Smooth muscle cell (in vitro differentiated cells): Measurements from ENCODE around the gene SVOP. TPM values are rescaled to one million over a fixed set of nuclear protein-coding genes. Genes with fewer than 3 reads are reported as not detected.

ENCODE experiments used
- DNase-seq: peaks from one replicate; lab custom pipeline; 2025; ENCODE audit not compliant: unreplicated experiment; lab: John Stamatoyannopoulos, UW
- H2AFZ ChIP-seq: fragments of 200-600 bp; sonication (generic); 2 replicates; pipeline ENCODE4 v1.6.0; 2016; ENCODE audit warnings: antibody characterized with exemption, low read depth, mild to moderate bottlenecking
- H3F3A ChIP-seq: fragments of 200-600 bp; sonication (generic); 2 replicates; pipeline ENCODE4 v1.6.0; 2017; ENCODE audit warnings: antibody characterized with exemption, low read depth
- H3K27ac ChIP-seq: fragments of 200-600 bp; sonication (generic); 2 replicates; pipeline ENCODE4 v1.5.1; 2016; ENCODE audit warnings: low read depth, mild to moderate bottlenecking
- H3K27me3 ChIP-seq: fragments of 200-600 bp; sonication (generic); 2 replicates; pipeline ENCODE4 v1.6.1; 2016; ENCODE audit warnings: low read depth, mild to moderate bottlenecking
- H3K36me3 ChIP-seq: fragments of 200-600 bp; sonication (generic); 2 replicates; pipeline ENCODE4 v1.5.1; 2016; ENCODE audit warnings: low read depth
- H3K4me1 ChIP-seq: fragments of 200-600 bp; sonication (generic); 2 replicates; pipeline ENCODE4 v1.5.1; 2016; ENCODE audit warnings: low read depth
- H3K4me2 ChIP-seq: fragments of 200-600 bp; sonication (generic); 2 replicates; pipeline ENCODE4 v1.6.0; 2016; ENCODE audit warnings: mild to moderate bottlenecking
- H3K4me3 ChIP-seq: fragments of 200-600 bp; sonication (generic); 2 replicates; pipeline ENCODE4 v1.5.1; 2016; ENCODE audit warnings: mild to moderate bottlenecking
- H3K79me2 ChIP-seq: fragments of 200-600 bp; sonication (generic); 2 replicates; pipeline ENCODE4 v1.6.0; 2016; ENCODE audit warnings: low read depth, mild to moderate bottlenecking
- H3K9ac ChIP-seq: fragments of 200-600 bp; sonication (generic); 2 replicates; pipeline ENCODE4 v1.6.0; 2016; ENCODE audit warnings: low read depth
- H3K9me3 ChIP-seq: fragments of 200-600 bp; sonication (generic); replicated peaks from 2 replicates; pipeline ENCODE4 v1.5.1; 2016; ENCODE audit warnings: low read depth
- H4K20me1 ChIP-seq: fragments of 200-600 bp; sonication (generic); 2 replicates; pipeline ENCODE4 v1.6.0; 2016; ENCODE audit warnings: low read depth
- WGBS: methylation state at CpG from one replicate; pipeline ENCODE4 v1.1.7; 2016; ENCODE audit warnings: low lambda C conversion rate; 5-methylcytosine and 5-hydroxymethylcytosine counted together
- polyA plus RNA-seq: library from polyadenylated mRNA; unstranded; fragments of >200 nt; fragmentation: Nextera tagmentation; extraction: Ambion mirVana; gene quantifications from 2 replicates; pipeline ENCODE4 v1.2.1, GENCODE V29; 2016
- total RNA-seq: library from RNA; depleted of rRNA; stranded (reverse); fragments of >200 nt; gene quantifications from 2 replicates; pipeline ENCODE4 v1.2.3, GENCODE V29; 2014
- TF ChIP-seq, protein P1 (sequence below): fragments of 200-600 bp; sonication (generic); IDR thresholded peaks from 2 replicates; pipeline ENCODE4 v1.5.1; 2017; ENCODE audit warnings: borderline replicate concordance, mild to moderate bottlenecking, antibody characterized with exemption; ENCODE audit not compliant: insufficient read depth, poor library complexity, severe bottlenecking

SVOP gene, protein sequence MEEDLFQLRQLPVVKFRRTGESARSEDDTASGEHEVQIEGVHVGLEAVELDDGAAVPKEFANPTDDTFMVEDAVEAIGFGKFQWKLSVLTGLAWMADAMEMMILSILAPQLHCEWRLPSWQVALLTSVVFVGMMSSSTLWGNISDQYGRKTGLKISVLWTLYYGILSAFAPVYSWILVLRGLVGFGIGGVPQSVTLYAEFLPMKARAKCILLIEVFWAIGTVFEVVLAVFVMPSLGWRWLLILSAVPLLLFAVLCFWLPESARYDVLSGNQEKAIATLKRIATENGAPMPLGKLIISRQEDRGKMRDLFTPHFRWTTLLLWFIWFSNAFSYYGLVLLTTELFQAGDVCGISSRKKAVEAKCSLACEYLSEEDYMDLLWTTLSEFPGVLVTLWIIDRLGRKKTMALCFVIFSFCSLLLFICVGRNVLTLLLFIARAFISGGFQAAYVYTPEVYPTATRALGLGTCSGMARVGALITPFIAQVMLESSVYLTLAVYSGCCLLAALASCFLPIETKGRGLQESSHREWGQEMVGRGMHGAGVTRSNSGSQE
- total RNA-seq (not detected in 2 replicates), polyA plus RNA-seq (not detected in 2 replicates)

DNA sequence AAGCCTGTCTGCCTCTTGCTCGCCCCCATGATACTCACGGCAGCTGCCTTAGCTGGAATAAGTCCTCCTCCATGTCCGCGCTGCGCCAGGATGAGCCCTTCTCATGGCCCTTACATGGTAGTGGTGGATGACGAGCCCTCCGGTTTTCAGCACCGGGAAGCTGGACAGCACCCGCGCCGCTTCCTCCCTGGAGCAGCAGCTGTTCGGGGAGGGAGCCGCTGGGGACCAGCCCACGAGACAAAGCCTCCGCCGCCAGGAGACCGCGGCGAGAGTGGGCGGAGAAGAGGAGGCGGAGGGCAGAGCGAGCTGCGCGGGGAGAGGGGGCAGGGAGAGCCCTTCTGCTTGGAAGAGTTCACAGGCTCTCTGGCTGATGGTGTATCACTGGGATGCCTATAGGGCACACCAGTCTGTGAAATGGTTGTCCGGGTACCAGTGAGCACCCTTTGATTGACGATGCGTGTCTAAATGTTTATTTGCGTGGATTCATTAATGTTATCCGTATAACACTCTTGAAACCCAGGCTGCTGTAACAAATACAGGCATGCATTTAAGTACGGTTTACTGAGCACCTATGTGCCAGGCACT lies at the start of gene SVOP:
Gene SVOP (minus strand): TSS at position 273 of the 585 bp plus-strand sequence. CDS start 200 bp downstream, at position 73.
- peaks cover 6% of the 10 kb centered on the region for H3K27me3 ChIP-seq
- no peak within 1 kb of the TSS for H3K27ac ChIP-seq
- no peaks in the 10 kb centered on the region for H4K20me1 ChIP-seq
- no peaks in the 10 kb centered on the region for H3K36me3 ChIP-seq
- peak within 1 kb of the TSS; percentile 34 for H3K4me3 ChIP-seq
- no peak within 1 kb of the TSS for H2AFZ ChIP-seq
- peak; percentile 69 for DNase-seq
- WGBS, result 7% methylated on average over 30 of the region's 30 CpGs
- no peaks in the 10 kb centered on the region for H3K79me2 ChIP-seq
- no peaks in the 10 kb centered on the region for H3K9me3 ChIP-seq
- no peaks in the 10 kb centered on the region for H3F3A ChIP-seq
- peak within 1 kb of the TSS; percentile 82 for H3K4me2 ChIP-seq
- no peaks in the 10 kb centered on the region for H3K4me1 ChIP-seq
- no peak within 1 kb of the TSS for H3K9ac ChIP-seq
- TF ChIP-seq, protein P1, sequence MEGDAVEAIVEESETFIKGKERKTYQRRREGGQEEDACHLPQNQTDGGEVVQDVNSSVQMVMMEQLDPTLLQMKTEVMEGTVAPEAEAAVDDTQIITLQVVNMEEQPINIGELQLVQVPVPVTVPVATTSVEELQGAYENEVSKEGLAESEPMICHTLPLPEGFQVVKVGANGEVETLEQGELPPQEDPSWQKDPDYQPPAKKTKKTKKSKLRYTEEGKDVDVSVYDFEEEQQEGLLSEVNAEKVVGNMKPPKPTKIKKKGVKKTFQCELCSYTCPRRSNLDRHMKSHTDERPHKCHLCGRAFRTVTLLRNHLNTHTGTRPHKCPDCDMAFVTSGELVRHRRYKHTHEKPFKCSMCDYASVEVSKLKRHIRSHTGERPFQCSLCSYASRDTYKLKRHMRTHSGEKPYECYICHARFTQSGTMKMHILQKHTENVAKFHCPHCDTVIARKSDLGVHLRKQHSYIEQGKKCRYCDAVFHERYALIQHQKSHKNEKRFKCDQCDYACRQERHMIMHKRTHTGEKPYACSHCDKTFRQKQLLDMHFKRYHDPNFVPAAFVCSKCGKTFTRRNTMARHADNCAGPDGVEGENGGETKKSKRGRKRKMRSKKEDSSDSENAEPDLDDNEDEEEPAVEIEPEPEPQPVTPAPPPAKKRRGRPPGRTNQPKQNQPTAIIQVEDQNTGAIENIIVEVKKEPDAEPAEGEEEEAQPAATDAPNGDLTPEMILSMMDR, result no peak

DNA sequence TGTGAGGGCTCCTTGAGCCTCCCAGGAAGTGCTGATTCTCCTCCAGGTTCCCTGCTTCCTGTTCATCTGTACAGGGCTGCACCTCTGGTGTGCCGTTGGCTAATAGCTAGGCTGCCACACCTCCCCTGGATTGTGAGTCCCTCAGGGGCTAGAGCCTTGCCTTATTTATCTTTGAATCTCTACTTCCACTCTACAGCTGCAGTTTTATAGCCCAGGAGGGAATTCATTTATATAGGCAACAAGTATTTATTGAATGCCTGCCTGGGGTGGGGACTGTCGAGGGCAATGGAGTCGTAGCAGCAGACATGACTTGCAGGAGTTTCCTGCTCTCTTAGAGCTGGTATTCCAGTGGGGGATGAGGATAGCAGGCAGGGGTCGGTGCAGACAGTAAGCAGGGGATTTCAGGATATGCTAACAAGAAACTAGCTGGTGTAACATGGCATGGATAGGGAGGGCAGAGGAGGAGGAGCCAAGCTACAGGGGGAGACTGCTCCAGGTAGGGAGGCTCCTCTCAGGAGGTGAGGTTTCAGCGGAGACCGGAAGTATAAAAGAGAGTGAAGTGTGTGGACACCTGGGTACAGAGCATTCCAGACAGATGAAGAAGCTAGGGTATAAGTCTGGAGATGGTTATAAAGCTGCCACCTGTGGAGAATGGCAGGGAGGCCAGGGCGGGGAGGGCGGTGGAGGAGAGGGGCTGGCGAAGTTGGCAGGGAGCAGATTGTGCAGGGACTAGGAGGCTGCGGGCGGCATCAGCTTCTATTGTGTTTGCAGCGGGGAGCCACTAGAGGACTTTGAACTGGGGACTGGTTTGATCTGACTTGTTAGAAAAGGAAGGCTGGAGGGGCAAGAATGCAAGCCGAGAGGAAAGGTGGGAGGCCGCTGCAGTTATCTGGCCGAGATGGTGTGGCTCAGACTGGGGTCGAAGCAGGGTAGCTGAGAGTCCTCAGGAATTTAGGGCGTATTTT lies 48.7 kb upstream of the SVOP start:
- TF ChIP-seq, protein P1, result no peak
- WGBS, result 73% methylated on average over 17 of the region's 17 CpGs
- no peaks in the 10 kb centered on the region for H3K79me2 ChIP-seq
- H3K9ac ChIP-seq, result no peak overlapping the region
- peaks cover 32% of the 10 kb centered on the region for H3K36me3 ChIP-seq
- no peak for DNase-seq
- no peaks in the 10 kb centered on the region for H3K9me3 ChIP-seq
- no peak overlapping the region for H3K4me3 ChIP-seq
- no peak overlapping the region for H2AFZ ChIP-seq
- H3F3A ChIP-seq, result no peaks in the 10 kb centered on the region
- H3K27ac ChIP-seq, result no peak overlapping the region
- no peaks in the 10 kb centered on the region for H3K27me3 ChIP-seq
- no peaks in the 10 kb centered on the region for H4K20me1 ChIP-seq
- peaks cover 5% of the 10 kb centered on the region for H3K4me1 ChIP-seq
- no peak overlapping the region for H3K4me2 ChIP-seq

DNA sequence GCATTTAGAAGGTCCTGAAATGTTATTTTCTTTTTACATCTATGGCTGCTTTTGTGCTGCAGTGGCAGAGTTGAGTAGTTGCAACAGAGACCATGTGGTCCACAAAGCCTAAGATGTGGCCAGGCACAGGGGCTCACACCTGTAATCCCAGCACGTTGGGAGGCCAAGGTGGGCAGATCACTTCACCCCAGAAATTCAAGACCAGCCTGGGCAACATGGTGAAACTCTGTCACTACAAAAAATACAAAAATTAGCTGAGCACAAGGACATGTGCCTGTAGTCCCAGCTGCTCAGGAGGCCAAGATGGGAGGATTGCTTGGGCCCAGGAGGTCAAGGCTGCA lies 45.0 kb upstream of the SVOP start:
- Histone ChIP-seq H3K27me3 (no peaks in the 10 kb centered on the region), H3K27ac (no peak overlapping the region), H3K9me3 (no peaks in the 10 kb centered on the region), H3K79me2 (no peaks in the 10 kb centered on the region), H2AFZ (no peak overlapping the region), H3F3A (no peaks in the 10 kb centered on the region), H3K9ac (no peak overlapping the region), H3K4me1 (peaks cover 5% of the 10 kb centered on the region), H3K4me3 (no peak overlapping the region), H3K36me3 (peaks cover 15% of the 10 kb centered on the region), H4K20me1 (no peaks in the 10 kb centered on the region), H3K4me2 (no peak overlapping the region)
- no peak for DNase-seq
- TF ChIP-seq, protein P1, result no peak
- WGBS, result 92% methylated on average over 1 of the region's 1 CpG
